Ishikawa (cell line): ENCODE measurements around the gene DOCK2.

Source experiments
- CREB1 ChIP-seq: IDR thresholded peaks from 2 replicates; pipeline ENCODE4 v1.6.1; 2012; ENCODE audit warnings: low read depth
- NFIC ChIP-seq: IDR thresholded peaks from 2 replicates; pipeline ENCODE4 v1.6.1; 2012
- TCF12 ChIP-seq: IDR thresholded peaks from 2 replicates; pipeline ENCODE4 v1.6.1; 2012; ENCODE audit warnings: low read depth

DNA sequence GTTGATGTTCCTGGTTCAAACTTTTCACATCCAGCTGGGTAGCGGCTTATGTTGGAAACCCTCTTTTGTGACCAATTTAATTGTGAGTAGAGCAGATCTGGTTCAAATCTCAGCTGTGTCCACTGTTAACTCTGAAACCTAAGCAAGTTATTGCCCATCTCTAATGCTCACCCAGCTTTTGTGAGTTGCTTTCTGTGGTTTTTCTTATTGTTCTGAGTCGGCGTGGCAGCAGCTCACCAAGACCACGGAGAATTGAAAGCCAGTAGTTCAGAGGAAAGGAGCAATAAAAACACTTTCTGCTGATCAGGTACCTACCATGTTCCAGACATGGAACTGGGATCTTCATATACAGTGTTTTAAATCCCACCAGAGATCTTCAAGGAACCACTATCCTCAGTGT, 114.4 kb downstream of the DOCK2 start:
- TF ChIP-seq TCF12: no peak
- TF ChIP-seq CREB1: no peak
- no peak for TF ChIP-seq NFIC
